GM12878 (cell line): ENCODE results near the gene MATN4. TPM values are rescaled to one million over a fixed set of nuclear protein-coding genes. Genes with fewer than 3 reads are reported as not detected.

ENCODE experiments used
- ATAC-seq: fragments of 200-7000 bp; cut with Tn5 transposase; 3 replicates; pipeline ENCODE4 v1.9.1; 2020; ENCODE audit warnings: mild to moderate bottlenecking, moderate library complexity
- BruUV-seq: library from RNA; stranded (reverse); fragments of 400-500 nt; replicated peaks from 2 replicates; lab custom pipeline; 2021; lab: Mats Ljungman, UMichigan
- CTCF ChIA-PET: fragments of 300-600 bp; sonication (Branson Sonifier 250); formaldehyde crosslinking; extraction: SDS; loops from one replicate; lab custom pipeline; 2021; ENCODE audit warnings: inconsistent platforms; lab: Yijun Ruan, JAX
- POLR2A ChIA-PET: fragments of 350-600 bp; formaldehyde crosslinking; extraction: SDS; loops from one replicate; lab custom pipeline; 2021; ENCODE audit warnings: inconsistent platforms; lab: Charles Lee
- RAD21 ChIA-PET: fragments of 300-600 bp; sonication (Branson Sonifier 250); formaldehyde crosslinking; loops from one replicate; lab custom pipeline; 2023; ENCODE audit warnings: antibody characterized with exemption; ENCODE audit not compliant: unreplicated experiment; lab: Charles Lee
- SMC1A ChIA-PET: fragments of 300-600 bp; sonication (Branson Sonifier 250); formaldehyde crosslinking; loops from one replicate; lab custom pipeline; 2023; ENCODE audit not compliant: unreplicated experiment, uncharacterized antibody; lab: Charles Lee
- DNase-seq: peaks from one replicate; pipeline ENCODE4 v3.0.0-alpha.2; 2011; ENCODE audit warnings: low read depth, low spot score
- FAIRE-seq: peaks from 3 replicates; lab custom pipeline; 2011; peaks lifted over from hg19 to GRCh38; lab: Jason Lieb, UNC
- H2AFZ ChIP-seq: 2 replicates; pipeline ENCODE4 v1.6.0; 2011; ENCODE audit warnings: low read depth, low read length, control low read depth; ENCODE audit not compliant: control insufficient read depth
- H3K27ac ChIP-seq: 2 replicates; pipeline ENCODE4 v1.5.1; 2011; ENCODE audit warnings: control low read depth; ENCODE audit not compliant: control insufficient read depth, insufficient read depth
- H3K27me3 ChIP-seq, 2 experiments: replicated peaks in 1 of 2; 2 replicates each; pipeline versions ENCODE4 v1.6.0 to v1.6.1; 2011; ENCODE audit warnings: low read length in 1 of 2; ENCODE audit not compliant: control insufficient read depth in 2 of 2, insufficient read depth in 2 of 2
- H3K36me3 ChIP-seq, 2 experiments: 2 replicates each; pipeline ENCODE4 v1.5.1; 2011; ENCODE audit warnings: low read length in 1 of 2; ENCODE audit not compliant: control insufficient read depth in 2 of 2, insufficient read depth in 2 of 2
- H3K4me1 ChIP-seq: 2 replicates; pipeline ENCODE4 v1.6.1; 2011; ENCODE audit warnings: mild to moderate bottlenecking, low read length, moderate library complexity, mixed read lengths; ENCODE audit not compliant: control insufficient read depth, insufficient read depth
- H3K4me2 ChIP-seq: 2 replicates; pipeline ENCODE4 v1.6.0; 2011; ENCODE audit warnings: control low read depth; ENCODE audit not compliant: control insufficient read depth, insufficient read depth
- H3K4me3 ChIP-seq: fragments of 200-600 bp; sonication (generic); 2 replicates; pipeline ENCODE4 v1.5.1; 2016
- H3K79me2 ChIP-seq: 2 replicates; pipeline ENCODE4 v1.6.0; 2011; ENCODE audit warnings: low read length; ENCODE audit not compliant: control insufficient read depth, insufficient read depth
- H3K9ac ChIP-seq: 2 replicates; pipeline ENCODE4 v1.8.0; 2011; ENCODE audit warnings: low read length, control low read depth, mixed read lengths; ENCODE audit not compliant: control insufficient read depth, insufficient read depth
- H3K9me3 ChIP-seq: replicated peaks from 3 replicates; pipeline ENCODE4 v1.5.1; 2011; ENCODE audit warnings: mild to moderate bottlenecking, low read length; ENCODE audit not compliant: control insufficient read depth, insufficient read depth
- H4K20me1 ChIP-seq: 2 replicates; pipeline ENCODE4 v1.6.0; 2011; ENCODE audit not compliant: control insufficient read depth, insufficient read depth
- ASH2L ChIP-seq: fragments of 300-600, 200-600 bp; sonication (generic); IDR thresholded peaks from 2 replicates; pipeline ENCODE4 v1.6.1; 2017; ENCODE audit warnings: low read depth, mild to moderate bottlenecking, borderline replicate concordance
- BCLAF1 ChIP-seq: fragments of 450-650 bp; IDR thresholded peaks from 2 replicates; pipeline ENCODE4 v1.6.1; 2017; ENCODE audit warnings: antibody characterized with exemption, mild to moderate bottlenecking, moderate library complexity
- EED ChIP-seq: sonication (generic); IDR thresholded peaks from 2 replicates; pipeline ENCODE4 v1.6.1; 2016; ENCODE audit warnings: antibody characterized with exemption, low read depth
- ELK1 ChIP-seq: IDR thresholded peaks from 2 replicates; pipeline ENCODE4 v1.6.1; 2012; ENCODE audit warnings: low read depth, low read length, improper control_type of control experiment
- HSF1 ChIP-seq: fragments of 150-350 bp; IDR thresholded peaks from 2 replicates; pipeline ENCODE4 v1.6.1; 2014; ENCODE audit warnings: mild to moderate bottlenecking, low read depth, low read length
- LARP7 ChIP-seq: fragments of 450-650 bp; IDR thresholded peaks from 2 replicates; pipeline ENCODE4 v1.6.1; 2017; ENCODE audit warnings: mild to moderate bottlenecking
- MYC ChIP-seq: IDR thresholded peaks from 2 replicates; pipeline ENCODE4 v1.6.1; 2011; ENCODE audit warnings: mild to moderate bottlenecking, low read length, moderate library complexity, inconsistent platforms; ENCODE audit not compliant: insufficient read depth, insufficient replicate concordance, insufficient read length, severe bottlenecking
- NFYB ChIP-seq: IDR thresholded peaks from 2 replicates; pipeline ENCODE4 v1.6.1; 2011; ENCODE audit warnings: low read depth, mild to moderate bottlenecking, low read length, improper control_type of control experiment, moderate library complexity; ENCODE audit not compliant: insufficient read depth
- PAX8 ChIP-seq: fragments of 450-650 bp; IDR thresholded peaks from 2 replicates; pipeline ENCODE4 v1.6.1; 2017; ENCODE audit warnings: mild to moderate bottlenecking, moderate library complexity
- SIN3A ChIP-seq: IDR thresholded peaks from 2 replicates; pipeline ENCODE4 v1.6.1; 2012; ENCODE audit warnings: low read depth, low read length, improper control_type of control experiment
- SKIL ChIP-seq: fragments of 450-650 bp; IDR thresholded peaks from 2 replicates; pipeline ENCODE4 v1.6.1; 2017; ENCODE audit warnings: mild to moderate bottlenecking, low read depth, inconsistent platforms; ENCODE audit not compliant: poor library complexity, severe bottlenecking
- TCF7 ChIP-seq: IDR thresholded peaks from 2 replicates; pipeline ENCODE4 v1.6.1; 2014; ENCODE audit warnings: antibody characterized with exemption, borderline replicate concordance
- YY1 ChIP-seq: IDR thresholded peaks from 2 replicates; pipeline ENCODE4 v1.6.1; 2011; ENCODE audit warnings: low read depth, mild to moderate bottlenecking, low read length
- WGBS: methylation state at CpG from one replicate; pipeline ENCODE4 v1.1.6; 2016; ENCODE audit warnings: low lambda C conversion rate; ENCODE audit not compliant: insufficient replicate concordance, insufficient coverage; ENCODE audit errors: missing lambda C conversion rate; 5-methylcytosine and 5-hydroxymethylcytosine counted together
- in situ Hi-C: fragments of 300-500 bp; cut with MboI; formaldehyde crosslinking; loops from 9 replicates; pipeline ENCODE4 v1.14.3; 2018; ENCODE audit warnings: mixed read lengths
- intact Hi-C: fragments of 100-400 bp; cut with micrococcal nuclease; formaldehyde crosslinking; loops from one replicate; pipeline ENCODE4 v1.14.2; 2022; ENCODE audit not compliant: unreplicated experiment
- polyA plus RNA-seq, 11 experiments: library from polyadenylated mRNA; depleted of rRNA in 4 of 11; unstranded in 6 of 11; stranded (reverse) in 5 of 11; fragments of >200 nt; fragmentation: Nextera tagmentation in 4 of 11; fragmentation: Illumina TruSeq in 1 of 11; extraction: Ambion mirVana in 4 of 11; extraction: Trizol in 1 of 11; gene quantifications; 1 replicate in 1 of 11; 2 replicates in 10 of 11; pipeline versions ENCODE4 v1.2.1 to v1.2.3, GENCODE V29; 2011 to 2016; ENCODE audit warnings: inconsistent platforms in 2 of 11, missing spikeins in 2 of 11, low read depth in 1 of 11
- total RNA-seq, 4 experiments: library from RNA; depleted of rRNA in 3 of 4; stranded (reverse); fragments of >200 nt in 3 of 4; fragmentation: Illumina TruSeq in 1 of 4; extraction: Trizol in 1 of 4; gene quantifications; 2 replicates each; pipeline versions ENCODE4 v1.2.1 to v1.2.3, GENCODE V29; 2013 to 2021

MATN4 gene
- total and polyA plus RNA-seq, 10 of the 15 experiments (the other 5 are each of a cell fraction or from before 2014, with no cell fraction given) = 0.10 to 0.15 TPM; not detected in 8

GRCh38 chr20:45339084-45339483 is 31.0 kb upstream of the MATN4 start:
- CTCF ChIA-PET = interaction anchor here (1.5 kb wide), 1 partner anchor 432 kb away, joined by 4 read pairs; no protein-coding TSS in a partner anchor
- TF ChIP-seq ASH2L (no peak), EED (no peak), SIN3A (no peak), PAX8 (no peak), HSF1 (no peak), LARP7 (no peak), BCLAF1 (no peak), SKIL (no peak), TCF7 (no peak), YY1 (no peak), MYC (no peak), NFYB (no peak), ELK1 (no peak)

More at GRCh38 chr20:45339084-45339483, 31.0 kb upstream of the MATN4 start:
- DNase-seq (no peak), ATAC-seq (no peak), FAIRE-seq (no peak)
- H3K79me2 ChIP-seq = no peaks in the 10 kb centered on the region
- ChIA-PET RAD21 (no interaction called here), POLR2A (no interaction called here), SMC1A (interaction anchor here (0.9 to 1.1 kb wide), 2 partner anchors 8 to 432 kb away, joined by 3 to 4 read pairs; no protein-coding TSS in a partner anchor)
- H3K36me3 ChIP-seq = no peaks in the 10 kb centered on the region
- peaks cover under 1% of the 10 kb centered on the region; the same call in 1 of the 2 replicates for H4K20me1 ChIP-seq
- intact Hi-C loops (no loop called here), in situ Hi-C loops (no loop called here)
- H3K27me3 ChIP-seq = no peaks in the 10 kb centered on the region
- no peak overlapping the region for H2AFZ ChIP-seq
- no peak overlapping the region for H3K4me2 ChIP-seq
- no peaks in the 10 kb centered on the region for H3K9me3 ChIP-seq
- WGBS = 9% methylated on average over 6 of the region's 6 CpGs
- no peaks in the 10 kb centered on the region for H3K4me1 ChIP-seq
- no peak overlapping the region for H3K4me3 ChIP-seq
- BruUV-seq = no TSS peak
- no peak overlapping the region for H3K9ac ChIP-seq
- H3K27ac ChIP-seq = no peak overlapping the region
